GM21576 (cell line): ENCODE data around the gene MIDN.

Experiments
- ATAC-seq: cut with Tn5 transposase; IDR thresholded peaks from one replicate; pipeline ENCODE4 v1.9.1; 2021; ENCODE audit warnings: mild to moderate bottlenecking, moderate library complexity; ENCODE audit not compliant: unreplicated experiment

The MIDN gene

GRCh38 chr19:1308718-1309117 is 60.3 kb downstream of the MIDN start:
- ATAC-seq = no peak
